ENCODE data around the gene ACAA2. TPM values are rescaled to one million over a fixed set of nuclear protein-coding genes. Genes with fewer than 3 reads are reported as not detected.

The ACAA2 gene
- total RNA-seq, 4 donors from 2014 or later: 118 to 175 (median 168) TPM

DNA sequence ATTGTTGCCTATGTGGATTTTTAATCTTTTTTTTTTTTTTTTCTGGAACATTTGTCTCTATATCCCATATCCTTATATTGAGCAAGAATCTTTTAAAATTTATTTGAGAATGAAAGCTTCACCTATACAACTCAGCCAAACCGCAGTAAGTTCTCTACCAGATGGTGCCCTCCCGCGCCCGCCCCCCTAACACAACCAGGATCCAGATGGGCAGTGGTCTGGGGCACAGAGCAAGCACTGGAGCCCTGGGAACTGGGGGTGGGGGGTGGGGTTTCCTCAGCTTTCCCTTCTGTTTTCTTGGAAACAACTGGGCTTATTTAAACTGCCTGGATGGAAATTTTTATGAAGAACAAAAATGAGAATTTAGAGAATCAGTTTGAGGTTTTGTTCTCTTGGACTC lies 74.6 kb downstream of the ACAA2 start:
- TF ChIP-seq, protein P1, sequence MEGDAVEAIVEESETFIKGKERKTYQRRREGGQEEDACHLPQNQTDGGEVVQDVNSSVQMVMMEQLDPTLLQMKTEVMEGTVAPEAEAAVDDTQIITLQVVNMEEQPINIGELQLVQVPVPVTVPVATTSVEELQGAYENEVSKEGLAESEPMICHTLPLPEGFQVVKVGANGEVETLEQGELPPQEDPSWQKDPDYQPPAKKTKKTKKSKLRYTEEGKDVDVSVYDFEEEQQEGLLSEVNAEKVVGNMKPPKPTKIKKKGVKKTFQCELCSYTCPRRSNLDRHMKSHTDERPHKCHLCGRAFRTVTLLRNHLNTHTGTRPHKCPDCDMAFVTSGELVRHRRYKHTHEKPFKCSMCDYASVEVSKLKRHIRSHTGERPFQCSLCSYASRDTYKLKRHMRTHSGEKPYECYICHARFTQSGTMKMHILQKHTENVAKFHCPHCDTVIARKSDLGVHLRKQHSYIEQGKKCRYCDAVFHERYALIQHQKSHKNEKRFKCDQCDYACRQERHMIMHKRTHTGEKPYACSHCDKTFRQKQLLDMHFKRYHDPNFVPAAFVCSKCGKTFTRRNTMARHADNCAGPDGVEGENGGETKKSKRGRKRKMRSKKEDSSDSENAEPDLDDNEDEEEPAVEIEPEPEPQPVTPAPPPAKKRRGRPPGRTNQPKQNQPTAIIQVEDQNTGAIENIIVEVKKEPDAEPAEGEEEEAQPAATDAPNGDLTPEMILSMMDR (IDR thresholded peaks at IDR 0.05; ENCODE audit: low read depth): no peak

DNA sequence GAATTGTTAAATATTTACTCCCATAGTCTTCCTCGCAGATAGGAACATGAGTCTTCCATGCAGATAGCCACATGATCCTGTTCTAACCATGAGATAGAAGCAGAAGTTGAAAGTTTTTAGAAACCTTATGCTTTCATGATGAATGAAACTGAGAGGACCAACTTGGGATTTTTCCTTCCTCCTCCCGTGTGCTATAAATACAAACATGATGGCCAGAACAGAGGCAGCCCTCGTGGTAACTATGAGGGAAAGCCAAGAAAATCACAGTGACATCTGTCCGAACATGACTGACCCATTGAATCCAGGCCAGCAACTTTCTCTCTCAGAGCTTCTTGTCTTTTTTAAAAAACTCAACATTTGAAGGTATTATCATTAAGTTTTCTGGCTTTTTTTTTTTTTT lies 78.5 kb downstream of the ACAA2 start:
- TF ChIP-seq, protein P1 (IDR thresholded peaks at IDR 0.05; ENCODE audit: low read depth): no peak

DNA sequence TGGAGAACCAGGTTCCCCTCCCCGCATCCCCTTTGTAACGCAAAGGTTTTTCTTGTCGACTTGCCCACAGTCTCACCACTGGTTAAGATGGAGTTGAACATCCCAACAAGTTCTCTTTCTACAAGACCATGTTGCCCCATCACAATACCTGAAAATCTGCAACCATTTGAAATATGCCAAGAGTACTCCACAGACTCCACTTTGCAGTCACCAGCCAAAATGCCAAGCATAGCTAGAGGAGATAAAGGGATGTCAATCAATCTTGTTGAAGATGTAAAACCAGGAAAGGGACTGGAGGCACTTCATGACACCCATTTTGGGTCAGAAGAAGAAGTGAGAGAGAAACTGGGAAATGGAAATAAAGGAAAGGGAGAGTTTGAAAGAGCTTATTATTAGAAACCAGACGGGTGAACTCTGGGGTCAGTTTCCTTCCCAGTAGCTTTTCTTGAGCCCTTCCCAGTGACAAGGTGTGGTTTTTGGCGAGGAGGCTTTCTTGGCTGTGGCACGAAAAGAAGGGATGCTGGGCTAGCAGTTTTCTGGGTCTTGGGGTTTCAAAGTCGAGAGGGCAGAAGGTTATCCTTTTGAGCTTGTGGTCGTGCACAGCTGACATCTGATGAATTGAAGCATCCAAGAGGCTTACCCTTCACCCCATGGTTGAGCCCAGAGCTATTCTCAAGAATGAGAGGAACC lies 79.3 kb downstream of the ACAA2 start:
- TF ChIP-seq, protein P1 (IDR thresholded peaks at IDR 0.05; ENCODE audit: low read depth): no peak

DNA sequence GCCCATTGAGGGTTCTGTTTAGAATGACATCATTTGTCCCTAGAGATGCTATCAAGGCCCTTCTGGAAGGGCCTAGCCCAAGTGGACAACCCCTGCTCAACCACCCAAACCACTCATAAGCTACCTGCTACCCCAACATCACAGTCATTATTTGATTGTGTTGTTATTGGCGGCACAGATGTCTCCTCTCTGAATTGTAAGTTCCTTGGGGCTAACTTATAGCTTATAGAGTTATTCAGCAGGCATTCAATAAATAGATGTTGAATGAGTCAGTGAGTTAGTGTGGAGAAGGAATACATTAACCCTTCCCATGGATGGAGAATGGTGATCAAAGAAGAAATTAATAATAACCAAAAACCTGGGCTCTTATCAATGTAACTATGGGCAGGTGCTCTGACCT lies 80.0 kb downstream of the ACAA2 start:
- TF ChIP-seq, protein P1 (IDR thresholded peaks at IDR 0.05; ENCODE audit: low read depth): no peak

Small RNAs within 50 kb of the gene (small RNA-seq; reads per million reads assigned to genes)
- not detected for gene RF00283
- not detected for gene SCARNA17

Measured in subcutaneous adipose tissue (tissue), 4 donors.